Dendritic cell treated with granulocyte-macrophage colony-stimulating factor and Interleukin-4, amounts not matched to agents 40 ng/mL and 50 ng/mL, for 4 days (primary cell): ENCODE measurements around the gene CDK4.

ENCODE experiments used
- H3K27ac Mint-ChIP-seq: one replicate; pipeline ENCODE4 v1.8.0; 2022; ENCODE audit warnings: mild to moderate bottlenecking, mixed read lengths
- H3K27me3 Mint-ChIP-seq: one replicate; pipeline ENCODE4 v1.8.0; 2022; ENCODE audit warnings: mild to moderate bottlenecking, mixed read lengths
- H3K36me3 Mint-ChIP-seq: one replicate; pipeline ENCODE4 v1.8.0; 2022; ENCODE audit warnings: low read depth, mixed read lengths
- H3K4me1 Mint-ChIP-seq: one replicate; pipeline ENCODE4 v1.8.0; 2022; ENCODE audit warnings: low read depth, mixed read lengths
- H3K4me3 Mint-ChIP-seq: one replicate; pipeline ENCODE4 v1.8.0; 2022; ENCODE audit warnings: mild to moderate bottlenecking, moderate library complexity, mixed read lengths
- H3K9me3 Mint-ChIP-seq: one replicate; pipeline ENCODE4 v1.8.0; 2022; ENCODE audit warnings: mixed read lengths
- intact Hi-C: fragments of 100-400 bp; cut with micrococcal nuclease; formaldehyde crosslinking; loops from one replicate; pipeline ENCODE4 v1.15.0; 2022

CDK4 gene

GRCh38 chr12:57751788-57752667 lies at the start of gene CDK4:
CDK4 (minus strand) TSS chr12:57752310; CDS start chr12:57751717, 593 bp downstream.
- intact Hi-C loops: loop anchor here (2.0 to 5.0 kb wide), 2 partner anchors 59 to 205 kb away; partner anchors contain the start of gene DCTN2
- H3K9me3 Mint-ChIP-seq: no peaks in the 10 kb centered on the region
- H3K4me3 Mint-ChIP-seq: peak within 1 kb of the TSS; percentile 81
- peaks cover 64% of the 10 kb centered on the region for H3K4me1 Mint-ChIP-seq
- H3K27me3 Mint-ChIP-seq: peaks cover 7% of the 10 kb centered on the region
- peak within 1 kb of the TSS; percentile 83 for H3K27ac Mint-ChIP-seq
- H3K36me3 Mint-ChIP-seq: peaks cover 55% of the 10 kb centered on the region

DNA sequence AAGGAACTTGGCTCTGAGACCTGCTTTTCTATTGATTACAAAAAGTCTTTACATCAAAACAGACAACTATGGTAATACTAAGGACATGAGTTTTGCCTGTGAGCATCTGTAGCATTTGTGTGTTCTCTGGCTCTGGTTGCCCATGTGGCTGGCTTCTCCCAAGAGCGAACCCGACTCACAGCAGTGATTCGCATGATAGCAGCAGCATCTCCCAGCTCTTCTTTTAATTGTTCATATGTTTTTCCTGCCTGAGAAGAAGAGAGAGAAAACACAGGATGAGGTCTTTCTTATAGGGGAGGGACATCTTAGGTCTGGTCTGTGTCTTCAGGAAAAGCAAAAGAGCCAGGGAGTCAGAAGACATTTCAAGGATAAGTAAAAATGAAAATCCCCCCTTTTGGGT lies 48.9 kb upstream of the CDK4 start:
- H3K4me1 Mint-ChIP-seq: peaks cover 31% of the 10 kb centered on the region
- no peaks in the 10 kb centered on the region for H3K27me3 Mint-ChIP-seq
- H3K27ac Mint-ChIP-seq: no peak overlapping the region
- peaks cover 71% of the 10 kb centered on the region for H3K36me3 Mint-ChIP-seq
- H3K9me3 Mint-ChIP-seq: no peaks in the 10 kb centered on the region
- no peak overlapping the region for H3K4me3 Mint-ChIP-seq
- intact Hi-C loops: no loop called here

- peaks cover 74% of the 10 kb centered on the region for H3K36me3 Mint-ChIP-seq
- peaks cover 36% of the 10 kb centered on the region for H3K4me1 Mint-ChIP-seq
- peak overlapping the region; percentile 65 for H3K27ac Mint-ChIP-seq
- no peaks in the 10 kb centered on the region for H3K9me3 Mint-ChIP-seq
- no peak overlapping the region for H3K4me3 Mint-ChIP-seq
- intact Hi-C loops: no loop called here
- H3K27me3 Mint-ChIP-seq: no peaks in the 10 kb centered on the region
Measured at GRCh38 chr12:57797933-57798332, 45.8 kb upstream of the CDK4 start.

DNA sequence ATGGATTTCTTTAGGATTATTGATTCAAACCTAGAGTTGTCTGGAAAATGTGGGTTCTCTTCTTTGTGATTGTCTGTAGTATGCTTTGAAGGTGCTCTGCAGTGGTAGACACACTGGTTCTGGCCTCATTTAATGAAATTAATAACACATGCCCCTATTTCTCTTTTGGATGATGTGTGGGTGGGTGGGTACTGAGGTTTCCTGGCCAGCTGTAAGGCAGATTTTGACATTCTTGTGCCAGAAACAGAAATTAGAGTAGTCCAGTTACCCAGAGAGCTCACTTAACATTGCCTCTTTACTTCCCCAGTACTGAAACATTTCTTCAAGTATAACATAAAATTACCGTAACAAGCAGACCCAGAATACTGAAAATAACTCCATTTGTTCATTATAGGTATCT lies 44.9 kb upstream of the CDK4 start:
- Mint-ChIP-seq H3K27me3 (no peaks in the 10 kb centered on the region), H3K27ac (no peak overlapping the region), H3K36me3 (peaks cover 74% of the 10 kb centered on the region), H3K4me3 (no peak overlapping the region), H3K4me1 (peaks cover 36% of the 10 kb centered on the region), H3K9me3 (no peaks in the 10 kb centered on the region)
- intact Hi-C loops: no loop called here

DNA sequence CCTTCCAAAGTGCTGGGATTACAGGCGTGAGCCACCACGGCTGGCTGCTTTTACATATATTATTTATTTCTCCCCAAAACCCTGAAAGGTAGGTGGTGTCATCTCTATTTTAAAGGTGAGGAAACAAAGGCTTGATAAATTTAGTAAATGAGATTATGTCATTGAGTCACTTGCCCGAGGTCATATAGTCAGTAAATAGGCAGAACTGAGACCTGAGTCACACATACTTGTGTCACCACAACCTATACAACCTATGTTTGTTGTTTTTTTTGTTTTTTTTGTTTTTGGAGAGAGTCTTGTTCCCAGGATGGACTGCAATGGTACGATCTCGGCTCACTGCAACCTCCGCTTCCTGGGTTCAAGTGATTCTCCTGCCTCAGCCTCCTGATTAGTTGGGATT lies 43.2 kb upstream of the CDK4 start:
- Mint-ChIP-seq H3K27ac (peak overlapping the region; percentile 43), H3K4me3 (no peak overlapping the region), H3K27me3 (no peaks in the 10 kb centered on the region), H3K4me1 (peaks cover 31% of the 10 kb centered on the region), H3K9me3 (no peaks in the 10 kb centered on the region), H3K36me3 (peaks cover 70% of the 10 kb centered on the region)
- intact Hi-C loops: no loop called here

GRCh38 chr12:57793920-57794319 lies 41.8 kb upstream of the CDK4 start:
- Mint-ChIP-seq H3K9me3 (no peaks in the 10 kb centered on the region), H3K27me3 (no peaks in the 10 kb centered on the region), H3K4me1 (peaks cover 27% of the 10 kb centered on the region), H3K27ac (no peak overlapping the region), H3K4me3 (no peak overlapping the region), H3K36me3 (peaks cover 77% of the 10 kb centered on the region)
- intact Hi-C loops: no loop called here

- Mint-ChIP-seq H3K4me1 (peaks cover 52% of the 10 kb centered on the region), H3K36me3 (peaks cover 65% of the 10 kb centered on the region), H3K27me3 (no peaks in the 10 kb centered on the region), H3K4me3 (no peak overlapping the region), H3K27ac (no peak overlapping the region), H3K9me3 (no peaks in the 10 kb centered on the region)
- intact Hi-C loops: no loop called here
Measured at GRCh38 chr12:57783861-57784260, 31.8 kb upstream of the CDK4 start.

DNA sequence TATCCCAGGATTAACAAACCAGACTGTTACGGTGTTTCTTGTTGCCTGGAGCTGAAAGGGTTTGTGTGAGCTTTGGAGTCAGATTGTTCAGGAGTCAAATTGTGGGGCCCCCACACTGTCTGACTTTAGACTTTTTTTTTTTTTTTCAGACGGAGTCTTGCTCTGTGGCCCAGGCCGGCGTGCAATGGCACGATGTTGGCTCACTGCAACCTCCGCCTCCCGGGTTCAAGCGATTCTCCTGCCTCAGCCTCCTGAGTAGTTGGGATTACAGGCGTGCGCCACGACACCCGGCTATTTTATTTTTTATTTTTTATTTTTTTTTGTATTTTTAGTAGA lies 31.3 kb upstream of the CDK4 start:
- Mint-ChIP-seq H3K36me3 (peaks cover 65% of the 10 kb centered on the region), H3K4me3 (peak overlapping the region; percentile 96), H3K4me1 (peaks cover 56% of the 10 kb centered on the region), H3K27ac (peak overlapping the region; percentile 93), H3K9me3 (no peaks in the 10 kb centered on the region), H3K27me3 (no peaks in the 10 kb centered on the region)
- intact Hi-C loops: no loop called here

- Mint-ChIP-seq H3K27ac (peak within 1 kb of the TSS; percentile 93), H3K9me3 (no peaks in the 10 kb centered on the region), H3K36me3 (peaks cover 64% of the 10 kb centered on the region), H3K27me3 (no peaks in the 10 kb centered on the region), H3K4me3 (peak within 1 kb of the TSS; percentile 96), H3K4me1 (peaks cover 61% of the 10 kb centered on the region)
- intact Hi-C loops: no loop called here
Measured at GRCh38 chr12:57782608-57783465, 30.7 kb upstream of the CDK4 start, which contains the start of gene TSFM. TSFM (plus strand) TSS chr12:57782787; CDS start chr12:57782802, 15 bp downstream.

DNA sequence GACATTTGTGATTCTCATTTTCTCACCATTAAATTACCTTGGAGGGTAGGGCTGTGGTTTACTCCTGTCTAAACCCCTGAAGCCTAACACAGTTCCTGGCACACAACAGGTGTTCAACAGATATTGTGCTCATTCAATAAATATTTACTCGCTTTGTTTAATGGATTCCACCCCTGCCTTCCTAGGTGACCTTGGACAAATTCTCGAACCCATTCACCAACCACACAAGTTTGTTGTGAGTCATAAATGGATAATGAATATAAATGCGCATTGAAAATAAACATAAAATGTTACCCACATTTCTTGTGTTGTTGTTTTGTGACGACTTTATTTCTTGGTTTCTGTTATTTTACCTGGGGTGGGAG lies 30.1 kb upstream of the CDK4 start:
- Mint-ChIP-seq H3K4me3 (peak overlapping the region; percentile 96), H3K27me3 (no peaks in the 10 kb centered on the region)

DNA sequence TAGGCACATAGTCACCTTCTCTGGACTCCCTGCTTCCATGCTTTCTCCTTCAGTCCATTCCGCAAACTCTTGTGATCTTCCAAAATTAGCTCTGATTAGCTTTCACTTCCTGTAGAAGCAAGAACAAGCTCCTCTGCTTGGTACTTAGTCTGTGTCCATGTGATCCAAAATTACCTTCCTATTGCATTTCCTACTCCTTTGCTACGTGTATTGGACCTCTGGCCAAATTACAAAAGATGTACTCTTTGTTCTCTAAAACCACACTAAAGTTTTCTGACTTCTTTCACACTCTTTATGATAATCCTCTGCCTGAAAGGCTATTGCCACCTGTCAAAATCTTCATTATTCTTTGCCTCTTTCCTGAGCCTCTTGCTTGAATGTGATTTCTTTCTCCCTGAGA lies 29.7 kb upstream of the CDK4 start:
- H3K4me1 Mint-ChIP-seq: peaks cover 71% of the 10 kb centered on the region

More for the DNA sequence above, 30.1 kb upstream of the CDK4 start:
- intact Hi-C loops: no loop called here
- Mint-ChIP-seq H3K27ac (peak overlapping the region; percentile 93), H3K4me1 (peaks cover 67% of the 10 kb centered on the region), H3K9me3 (no peaks in the 10 kb centered on the region), H3K36me3 (peaks cover 64% of the 10 kb centered on the region)

DNA sequence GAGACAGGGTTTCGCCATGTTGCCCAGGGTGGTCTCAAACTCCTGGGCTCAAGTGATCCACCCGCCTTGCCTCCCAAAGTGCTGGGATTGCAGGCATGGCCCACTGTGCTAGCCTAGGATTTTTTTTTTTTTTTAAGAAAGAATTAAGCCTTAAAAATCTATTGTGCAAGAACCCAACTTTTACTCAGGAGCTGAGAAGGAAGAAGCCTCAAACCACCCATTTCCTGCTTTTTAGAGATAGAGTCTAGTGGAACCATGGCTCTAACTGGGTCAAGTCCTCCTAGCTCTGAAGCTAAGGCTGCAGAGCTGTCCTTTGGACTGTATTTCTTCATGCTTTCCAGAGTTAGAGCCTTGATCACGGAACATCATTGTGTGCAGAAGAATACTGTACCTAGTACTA lies 29.1 kb upstream of the CDK4 start:
- Mint-ChIP-seq H3K27me3 (no peaks in the 10 kb centered on the region), H3K4me3 (peak overlapping the region; percentile 22), H3K4me1 (peaks cover 72% of the 10 kb centered on the region), H3K9me3 (no peaks in the 10 kb centered on the region), H3K36me3 (peaks cover 64% of the 10 kb centered on the region), H3K27ac (peak overlapping the region; percentile 93)
- intact Hi-C loops: no loop called here

More for the DNA sequence above, 29.7 kb upstream of the CDK4 start:
- Mint-ChIP-seq H3K27me3 (no peaks in the 10 kb centered on the region), H3K4me3 (peak overlapping the region; percentile 0), H3K27ac (peak overlapping the region; percentile 93), H3K9me3 (no peaks in the 10 kb centered on the region), H3K36me3 (peaks cover 64% of the 10 kb centered on the region)
- intact Hi-C loops: no loop called here

DNA sequence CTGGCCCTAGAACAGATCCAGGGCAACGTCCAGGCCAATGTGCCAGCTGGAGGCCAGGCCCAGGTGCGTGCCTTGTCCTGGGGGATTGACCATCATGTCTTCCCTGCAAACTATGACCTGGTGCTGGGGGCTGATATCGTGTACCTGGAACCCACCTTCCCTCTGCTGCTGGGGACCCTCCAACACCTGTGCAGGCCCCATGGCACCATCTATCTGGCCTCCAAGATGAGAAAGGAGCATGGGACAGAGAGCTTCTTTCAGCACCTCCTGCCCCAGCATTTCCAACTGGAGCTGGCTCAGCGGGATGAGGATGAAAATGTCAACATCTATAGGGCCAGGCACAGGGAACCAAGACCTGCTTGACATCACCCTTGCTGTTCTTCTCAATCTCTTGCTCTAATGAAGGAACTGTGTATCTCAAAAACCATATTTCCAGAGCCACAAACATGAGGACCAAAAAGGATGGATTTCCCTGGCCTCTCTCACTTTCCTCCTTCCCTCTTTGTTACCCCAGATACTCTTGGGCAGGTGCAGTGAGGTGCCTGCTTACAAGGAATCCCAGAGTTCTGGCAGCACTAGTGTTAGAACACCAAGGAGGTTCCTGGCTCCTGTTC lies 28.3 kb upstream of the CDK4 start:
- H3K36me3 Mint-ChIP-seq: peaks cover 65% of the 10 kb centered on the region
- H3K4me3 Mint-ChIP-seq: no peak overlapping the region
- H3K27ac Mint-ChIP-seq: peak overlapping the region; percentile 93
- H3K27me3 Mint-ChIP-seq: no peaks in the 10 kb centered on the region
- intact Hi-C loops: no loop called here
- no peaks in the 10 kb centered on the region for H3K9me3 Mint-ChIP-seq
- peaks cover 80% of the 10 kb centered on the region for H3K4me1 Mint-ChIP-seq

- H3K4me1 Mint-ChIP-seq: peaks cover 85% of the 10 kb centered on the region
- intact Hi-C loops: no loop called here
- H3K4me3 Mint-ChIP-seq: no peak overlapping the region
- peak overlapping the region; percentile 93 for H3K27ac Mint-ChIP-seq
- no peaks in the 10 kb centered on the region for H3K9me3 Mint-ChIP-seq
- H3K36me3 Mint-ChIP-seq: peaks cover 65% of the 10 kb centered on the region
- H3K27me3 Mint-ChIP-seq: no peaks in the 10 kb centered on the region
Measured at GRCh38 chr12:57779736-57780135, 27.6 kb upstream of the CDK4 start.
